Measurements from ENCODE around the gene MLX.
"Not testable (repeated sequence)": the region's sequence is repeated elsewhere in the genome, so short reads cannot be mapped to it uniquely, and the experiment has no call there.

MLX gene

GRCh38 chr17:42581744-42582270 lies 14.9 kb downstream of the MLX start:
- DNase-seq: no peak

- DNase-seq: no peak
These were observed 18.0 kb downstream of the MLX start for GRCh38 chr17:42584880-42585279.

- no peak for DNase-seq
These were observed 18.5 kb downstream of the MLX start for GRCh38 chr17:42585353-42585752.

- DNase-seq: no peak
These were observed 19.8 kb downstream of the MLX start for GRCh38 chr17:42586514-42587230.

- DNase-seq: no peak
These were observed 24.0 kb downstream of the MLX start for GRCh38 chr17:42590886-42591285.

GRCh38 chr17:42591411-42591810 lies 24.5 kb downstream of the MLX start:
- DNase-seq: no peak

GRCh38 chr17:42596386-42596785 lies 29.5 kb downstream of the MLX start:
- DNase-seq: no peak

- no peak for DNase-seq
These were observed 32.0 kb downstream of the MLX start for GRCh38 chr17:42598905-42599304.

- DNase-seq: no peak
These were observed 36.4 kb downstream of the MLX start for GRCh38 chr17:42603318-42603717.

GRCh38 chr17:42607769-42608168 lies 40.9 kb downstream of the MLX start:
- DNase-seq: no peak

GRCh38 chr17:42608305-42609181 lies 41.6 kb downstream of the MLX start:
- DNase-seq: no peak

- DNase-seq: peak; percentile 98
These were observed 42.4 kb downstream of the MLX start, which contains the start of the genes RETREG3 and TUBG1 for GRCh38 chr17:42609182-42609813. TSS of gene RETREG3 (minus strand) at chr17:42609374. CDS start at chr17:42609324, 50 bp downstream. TSS of gene TUBG1 (plus strand) at chr17:42609683. CDS start at chr17:42609738, 55 bp downstream.

- peak; percentile 14 for DNase-seq
These were observed 43.2 kb downstream of the MLX start for GRCh38 chr17:42609814-42610801.

- no peak for DNase-seq
These were observed 45.1 kb downstream of the MLX start for GRCh38 chr17:42612013-42612412.

- no peak for DNase-seq
These were observed 46.9 kb downstream of the MLX start for GRCh38 chr17:42613699-42614295.

- no peak for DNase-seq
These were observed 51.1 kb downstream of the MLX start for GRCh38 chr17:42617956-42618431.

- DNase-seq: peak; percentile 33
These were observed 51.7 kb downstream of the MLX start for GRCh38 chr17:42618442-42619150.

- not testable (repeated sequence) for DNase-seq
These were observed 55.1 kb downstream of the MLX start for GRCh38 chr17:42621987-42622386.

Measured in NCI-H226 (cell line).